Spinal cord (tissue), 10 donors: ENCODE results near the gene CACNA1H. TPM values are rescaled to one million over a fixed set of nuclear protein-coding genes. Genes with fewer than 3 reads are reported as not detected.
A peak's percentile ranks its signal among the peaks of the same experiment; 100 is the strongest.

Experiments used
- DNase-seq, 6 donors: peaks; one replicate each; pipeline versions ENCODE4 v3.0.0 to v3.0.0-alpha.2; 2013 to 2015; ENCODE audit warnings: low spot score in 6 of 6, low read depth in 4 of 6
- H3K27ac ChIP-seq: one replicate; pipeline ENCODE4 v1.5.1; 2013; ENCODE audit warnings: low read depth, low read length, control low read depth
- H3K27me3 ChIP-seq: one replicate; pipeline ENCODE4 v1.6.1; 2013; ENCODE audit warnings: low read length; ENCODE audit not compliant: control insufficient read depth, insufficient read depth
- H3K36me3 ChIP-seq: one replicate; pipeline ENCODE4 v1.6.1; 2013; ENCODE audit warnings: low read length; ENCODE audit not compliant: control insufficient read depth, insufficient read depth
- H3K4me1 ChIP-seq: one replicate; pipeline ENCODE4 v1.6.1; 2013; ENCODE audit warnings: low read length; ENCODE audit not compliant: control insufficient read depth, insufficient read depth
- H3K4me3 ChIP-seq: one replicate; pipeline ENCODE4 v1.5.1; 2013; ENCODE audit warnings: low read depth, low read length, control low read depth
- H3K9me3 ChIP-seq: one replicate; pipeline ENCODE4 v1.6.1; 2013; ENCODE audit warnings: low read length; ENCODE audit not compliant: control insufficient read depth, insufficient read depth
- WGBS: methylation state at CpG from one replicate; pipeline ENCODE4 v1.1.5; 2013; ENCODE audit warnings: missing lambda C conversion rate; ENCODE audit not compliant: insufficient coverage; 5-methylcytosine and 5-hydroxymethylcytosine counted together
- polyA plus RNA-seq, 2 donors: library from polyadenylated mRNA; unstranded; fragments of 120-200 nt; gene quantifications; one replicate each; pipeline ENCODE4 v1.2.1, GENCODE V29; 2013; ENCODE audit not compliant: insufficient read length in 2 of 2
- total RNA-seq, 2 donors: library from RNA; depleted of rRNA in 1 of 2; stranded (reverse); fragments of 120-200 nt in 1 of 2; fragments of >200 nt in 1 of 2; gene quantifications; one replicate each; pipeline versions ENCODE4 v1.2.3 to v1.2.4, GENCODE V29; 2013 to 2014
- donor health status: healthy.

CACNA1H gene
- total and polyA plus RNA-seq, 4 donors, result 7.8 to 20.1 (median 13.1) TPM

GRCh38 chr16:1137604-1138003 is 15.3 kb upstream of the CACNA1H start:
- no peaks in the 10 kb centered on the region for H3K27me3 ChIP-seq

GRCh38 chr16:1140582-1141162 is 12.2 kb upstream of the CACNA1H start:
- Histone ChIP-seq H3K27me3 (no peaks in the 10 kb centered on the region), H3K9me3 (no peaks in the 10 kb centered on the region), H3K27ac (no peak overlapping the region), H3K36me3 (no peaks in the 10 kb centered on the region), H3K4me1 (peaks cover 23% of the 10 kb centered on the region), H3K4me3 (no peak overlapping the region)
- DNase-seq, result no peak
- 77% methylated on average over 23 of the region's 23 CpGs for WGBS

More at GRCh38 chr16:1137604-1138003, 15.3 kb upstream of the CACNA1H start:
- H3K4me1 ChIP-seq, result peaks cover 8% of the 10 kb centered on the region
- peak in 1 of 6 donors; percentile 48 for DNase-seq
- H3K9me3 ChIP-seq, result no peaks in the 10 kb centered on the region
- H3K36me3 ChIP-seq, result no peaks in the 10 kb centered on the region
- WGBS, result 80% methylated on average over 24 of the region's 24 CpGs
- no peak overlapping the region for H3K4me3 ChIP-seq
- H3K27ac ChIP-seq, result no peak overlapping the region

GRCh38 chr16:1141191-1141590 is 11.7 kb upstream of the CACNA1H start:
- DNase-seq, result peak in 1 of 6 donors; percentile 74
- no peaks in the 10 kb centered on the region for H3K9me3 ChIP-seq
- no peaks in the 10 kb centered on the region for H3K27me3 ChIP-seq
- WGBS, result 53% methylated on average over 4 of the region's 8 CpGs
- H3K27ac ChIP-seq, result no peak overlapping the region
- no peak overlapping the region for H3K4me3 ChIP-seq
- peaks cover 25% of the 10 kb centered on the region for H3K4me1 ChIP-seq
- no peaks in the 10 kb centered on the region for H3K36me3 ChIP-seq

- Histone ChIP-seq H3K9me3 (no peaks in the 10 kb centered on the region), H3K27me3 (no peaks in the 10 kb centered on the region), H3K4me3 (no peak overlapping the region), H3K4me1 (peaks cover 25% of the 10 kb centered on the region), H3K36me3 (no peaks in the 10 kb centered on the region), H3K27ac (no peak overlapping the region)
- WGBS, result 88% methylated on average over 8 of the region's 8 CpGs
- no peak for DNase-seq
Measured at GRCh38 chr16:1141716-1142115, 11.2 kb upstream of the CACNA1H start.

- H3K4me1 ChIP-seq, result peaks cover 25% of the 10 kb centered on the region
- H3K4me3 ChIP-seq, result no peak overlapping the region
- H3K9me3 ChIP-seq, result no peaks in the 10 kb centered on the region
- H3K27me3 ChIP-seq, result no peaks in the 10 kb centered on the region
- H3K27ac ChIP-seq, result no peak overlapping the region
- DNase-seq, result no peak
- WGBS, result 78% methylated on average over 16 of the region's 19 CpGs
- H3K36me3 ChIP-seq, result no peaks in the 10 kb centered on the region
Measured at GRCh38 chr16:1142911-1143310, 10.0 kb upstream of the CACNA1H start.

GRCh38 chr16:1143761-1144450 is 9.0 kb upstream of the CACNA1H start:
- H3K36me3 ChIP-seq, result no peaks in the 10 kb centered on the region
- 72% methylated on average over 21 of the region's 23 CpGs for WGBS
- peaks cover 25% of the 10 kb centered on the region for H3K4me1 ChIP-seq
- H3K27ac ChIP-seq, result no peak overlapping the region
- no peaks in the 10 kb centered on the region for H3K27me3 ChIP-seq
- peak in 1 of 6 donors; percentile 52 for DNase-seq
- no peaks in the 10 kb centered on the region for H3K9me3 ChIP-seq
- no peak overlapping the region for H3K4me3 ChIP-seq

- DNase-seq, result no peak
- Histone ChIP-seq H3K4me3 (no peak overlapping the region), H3K27ac (no peak overlapping the region), H3K27me3 (no peaks in the 10 kb centered on the region), H3K9me3 (no peaks in the 10 kb centered on the region), H3K36me3 (no peaks in the 10 kb centered on the region), H3K4me1 (peaks cover 25% of the 10 kb centered on the region)
- WGBS, result 51% methylated on average over 40 of the region's 46 CpGs
Measured at GRCh38 chr16:1144476-1145382, 8.2 kb upstream of the CACNA1H start.

GRCh38 chr16:1145383-1146100 is 7.4 kb upstream of the CACNA1H start:
- Histone ChIP-seq H3K27me3 (no peaks in the 10 kb centered on the region), H3K9me3 (no peaks in the 10 kb centered on the region), H3K27ac (no peak overlapping the region), H3K36me3 (no peaks in the 10 kb centered on the region), H3K4me1 (peaks cover 25% of the 10 kb centered on the region), H3K4me3 (no peak overlapping the region)
- DNase-seq, result no peak
- WGBS, result 42% methylated on average over 24 of the region's 30 CpGs

GRCh38 chr16:1146409-1146808 is 6.5 kb upstream of the CACNA1H start:
- Histone ChIP-seq H3K27me3 (no peaks in the 10 kb centered on the region), H3K4me3 (no peak overlapping the region), H3K36me3 (no peaks in the 10 kb centered on the region), H3K4me1 (peaks cover 22% of the 10 kb centered on the region), H3K9me3 (no peaks in the 10 kb centered on the region), H3K27ac (no peak overlapping the region)
- no peak for DNase-seq
- WGBS, result 84% methylated on average over 15 of the region's 16 CpGs
